HCT116 (cell line): ENCODE results near the gene CHST1. TPM values are rescaled to one million over a fixed set of nuclear protein-coding genes. Genes with fewer than 3 reads are reported as not detected.

ENCODE experiments used
- ATAC-seq: fragments of 200-7000 bp; cut with Tn5 transposase; 2 replicates; pipeline ENCODE4 v1.9.1; 2020; ENCODE audit warnings: mild to moderate bottlenecking, moderate library complexity
- Bru-seq: library from RNA; stranded (reverse); fragments of 400-500 nt; gene quantifications from one replicate; lab custom pipeline; 2021; lab: Mats Ljungman, UMichigan
- BruChase-seq, 2 experiments: library from RNA; stranded (reverse); fragments of 400-500 nt; gene quantifications; one replicate each; lab custom pipeline; 2021; lab: Mats Ljungman, UMichigan
- BruUV-seq: library from RNA; stranded (reverse); fragments of 400-500 nt; replicated peaks from 2 replicates; lab custom pipeline; 2021; lab: Mats Ljungman, UMichigan
- CTCF ChIA-PET: fragments of 300-600 bp; sonication (Branson Sonifier 250); formaldehyde crosslinking; loops from one replicate; lab custom pipeline; 2021; ENCODE audit warnings: antibody characterized with exemption; lab: Charles Lee
- POLR2A ChIA-PET: fragments of 300-600, 350-600 bp; sonication (Branson Sonifier 250); formaldehyde crosslinking; loops from one replicate; lab custom pipeline; 2021; ENCODE audit warnings: antibody characterized with exemption; lab: Charles Lee
- RAD21 ChIA-PET, 2 experiments: fragments of 300-600 bp; sonication (Branson Sonifier 250); formaldehyde crosslinking; loops; one replicate each; lab custom pipeline; 2023; ENCODE audit warnings: low total read pairs in 2 of 2; ENCODE audit not compliant: uncharacterized antibody in 2 of 2, unreplicated experiment in 2 of 2, low non-redundant PET in 1 of 2; lab: Charles Lee
- DNase-seq: peaks from one replicate; pipeline ENCODE4 v3.0.0-alpha.2; 2010; ENCODE audit warnings: low read depth, low spot score
- H2AFZ ChIP-seq: fragments of 200-600 bp; shearing (Covaris generic), sonication (generic); 2 replicates; pipeline ENCODE4 v1.6.1; 2017; ENCODE audit warnings: low read depth, mixed run types, mixed read lengths, antibody characterized with exemption, low read length; ENCODE audit not compliant: poor library complexity, severe bottlenecking
- H3K27ac ChIP-seq: 2 replicates; pipeline ENCODE4 v1.5.1; 2012; ENCODE audit warnings: low read depth, low read length
- H3K27me3 ChIP-seq: fragments of 200-600 bp; sonication (generic); 2 replicates; pipeline ENCODE4 v1.6.1; 2016; ENCODE audit warnings: mixed run types, low read length, mixed read lengths; ENCODE audit not compliant: insufficient read depth
- H3K36me3 ChIP-seq, 2 experiments: fragments of 200-500 bp in 1 of 2; fragments of 200-600 bp in 1 of 2; sonication (Bioruptor generic) in 1 of 2; sonication (generic) in 1 of 2; 2 replicates each; pipeline versions ENCODE4 v1.5.1 to v1.6.1; 2014 to 2016; ENCODE audit warnings: low read length in 2 of 2, inconsistent platforms in 1 of 2, mixed read lengths in 1 of 2, mixed run types in 1 of 2; ENCODE audit not compliant: insufficient read depth in 2 of 2, control insufficient read depth in 1 of 2
- H3K4me1 ChIP-seq, 2 experiments: fragments of 200-600 bp in 1 of 2; sonication (generic) in 1 of 2; 2 replicates each; pipeline versions ENCODE4 v1.5.1 to v1.6.1; 2012 to 2017; ENCODE audit warnings: low read length in 2 of 2, inconsistent platforms in 1 of 2, mild to moderate bottlenecking in 1 of 2, mixed read lengths in 1 of 2, mixed run types in 1 of 2, moderate library complexity in 1 of 2; ENCODE audit not compliant: insufficient read depth in 2 of 2, control insufficient read depth in 1 of 2
- H3K4me2 ChIP-seq: fragments of 200-600 bp; sonication (generic); 2 replicates; pipeline ENCODE4 v1.6.1; 2017; ENCODE audit warnings: mixed run types, low read length, mixed read lengths
- H3K4me3 ChIP-seq, 2 experiments: fragments of 200-600 bp in 1 of 2; sonication (generic) in 1 of 2; replicated peaks in 1 of 2; 2 replicates each; pipeline ENCODE4 v1.5.1; 2011 to 2016; ENCODE audit warnings: low read length in 2 of 2, control low read depth in 1 of 2, low read depth in 1 of 2, mild to moderate bottlenecking in 1 of 2, mixed read lengths in 1 of 2, mixed run types in 1 of 2
- H3K79me2 ChIP-seq: fragments of 200-600 bp; sonication (generic); 2 replicates; pipeline ENCODE4 v1.6.1; 2017; ENCODE audit warnings: mild to moderate bottlenecking, mixed run types, low read length, moderate library complexity, mixed read lengths; ENCODE audit not compliant: insufficient read depth
- H3K9ac ChIP-seq: fragments of 200-600 bp; sonication (generic); 2 replicates; pipeline ENCODE4 v1.6.1; 2016; ENCODE audit warnings: low read length, mixed read lengths
- H3K9me2 ChIP-seq: fragments of 200-600 bp; sonication (generic), shearing (Covaris generic); 2 replicates; pipeline ENCODE4 v1.6.1; 2017; ENCODE audit warnings: mixed run types, mild to moderate bottlenecking, moderate library complexity; ENCODE audit not compliant: insufficient read depth
- H3K9me3 ChIP-seq, 2 experiments: fragments of 200-500 bp in 1 of 2; fragments of 200-600 bp in 1 of 2; sonication (Bioruptor generic) in 1 of 2; sonication (generic) in 1 of 2; 2 replicates each; pipeline ENCODE4 v1.6.1; 2014 to 2017; ENCODE audit warnings: low read length in 2 of 2, mixed read lengths in 2 of 2, inconsistent platforms in 1 of 2, low read depth in 1 of 2, mild to moderate bottlenecking in 1 of 2, mixed run types in 1 of 2, moderate library complexity in 1 of 2; ENCODE audit not compliant: control insufficient read depth in 1 of 2, insufficient read depth in 1 of 2
- H4K20me1 ChIP-seq: fragments of 200-600 bp; sonication (generic), shearing (Covaris generic); 2 replicates; pipeline ENCODE4 v1.6.1; 2017; ENCODE audit warnings: mixed run types, mild to moderate bottlenecking, moderate library complexity; ENCODE audit not compliant: insufficient read depth
- ATF3 ChIP-seq: IDR thresholded peaks from 2 replicates; pipeline ENCODE4 v1.6.1; 2012
- CEBPB ChIP-seq: IDR thresholded peaks from 2 replicates; pipeline ENCODE4 v1.6.1; 2012; ENCODE audit warnings: low read depth
- CTCF ChIP-seq, 3 experiments: fragments of 200-600 bp in 1 of 3; sonication (generic) in 1 of 3; IDR thresholded peaks in 2 of 3; conservative IDR thresholded peaks in 1 of 3; 2 replicates each; pipeline ENCODE4 v1.5.1; 2012 to 2017; ENCODE audit warnings: low read depth in 2 of 3, low read length in 2 of 3, antibody characterized with exemption in 1 of 3, borderline replicate concordance in 1 of 3, control low read depth in 1 of 3, mild to moderate bottlenecking in 1 of 3, mixed read lengths in 1 of 3, mixed run types in 1 of 3, moderate library complexity in 1 of 3; ENCODE audit not compliant: insufficient read depth in 1 of 3
- EGR1 ChIP-seq: IDR thresholded peaks from 2 replicates; pipeline ENCODE4 v1.6.1; 2012; ENCODE audit warnings: low read depth
- ELF1 ChIP-seq: IDR thresholded peaks from 2 replicates; pipeline ENCODE4 v1.6.1; 2012; ENCODE audit warnings: low read depth, borderline replicate concordance
- EZH2 ChIP-seq: fragments of 200-600 bp; sonication (generic); IDR thresholded peaks from 2 replicates; pipeline ENCODE4 v1.6.1; 2017; ENCODE audit warnings: antibody characterized with exemption, mixed run types
- EZH2phosphoT487 ChIP-seq: fragments of 200-600 bp; IDR thresholded peaks from 2 replicates; pipeline ENCODE4 v1.6.1; 2018; ENCODE audit warnings: antibody characterized with exemption, borderline replicate concordance
- FOSL1 ChIP-seq: IDR thresholded peaks from 2 replicates; pipeline ENCODE4 v1.6.1; 2012; ENCODE audit warnings: low read depth
- MAX ChIP-seq: IDR thresholded peaks from 2 replicates; pipeline ENCODE4 v1.6.1; 2012
- POLR2AphosphoS5 ChIP-seq: IDR thresholded peaks from 2 replicates; pipeline ENCODE4 v1.6.1; 2011; ENCODE audit warnings: mild to moderate bottlenecking, low read depth, low read length, moderate library complexity
- SIN3A ChIP-seq: IDR thresholded peaks from 2 replicates; pipeline ENCODE4 v1.6.1; 2012; ENCODE audit warnings: low read depth
- SP1 ChIP-seq: IDR thresholded peaks from 2 replicates; pipeline ENCODE4 v1.6.1; 2012; ENCODE audit warnings: low read depth
- SRF ChIP-seq: IDR thresholded peaks from 2 replicates; pipeline ENCODE4 v1.6.1; 2012; ENCODE audit warnings: low read depth
- TCF7L2 ChIP-seq: IDR thresholded peaks from 2 replicates; pipeline ENCODE4 v1.7.0; 2011; ENCODE audit warnings: borderline replicate concordance, inconsistent platforms; ENCODE audit not compliant: insufficient read depth, insufficient read length; ENCODE audit errors: extremely low read depth
- ZBTB33 ChIP-seq: IDR thresholded peaks from 2 replicates; pipeline ENCODE4 v1.6.1; 2011; ENCODE audit warnings: mild to moderate bottlenecking, low read length, moderate library complexity; ENCODE audit not compliant: insufficient replicate concordance; ENCODE audit errors: extremely low read depth
- ZFX ChIP-seq: fragments of 450-650 bp; IDR thresholded peaks from 2 replicates; pipeline ENCODE4 v1.6.1; 2017
- ZNF274 ChIP-seq: fragments of 200-500 bp; sonication (Bioruptor generic); IDR thresholded peaks from 2 replicates; pipeline ENCODE4 v1.6.1; 2014; ENCODE audit warnings: mild to moderate bottlenecking, low read depth, low read length, inconsistent platforms
- intact Hi-C: fragments of 100-400 bp; cut with micrococcal nuclease; formaldehyde crosslinking; loops from 2 replicates; pipeline ENCODE4 v1.10.0; 2022
- long read RNA-seq: library from polyadenylated mRNA; unstranded; transcript quantifications from one replicate; pipeline ENCODE4 v2.0.0, GENCODE V29; 2021; ENCODE audit not compliant: unreplicated experiment
- polyA plus RNA-seq: library from polyadenylated mRNA; unstranded; fragments of >200 nt; gene quantifications from 2 replicates; pipeline ENCODE4 v1.2.1, GENCODE V29; 2012; ENCODE audit warnings: missing spikeins
- total RNA-seq: library from RNA; stranded (reverse); gene quantifications from one replicate; pipeline ENCODE4 v1.2.1, GENCODE V29; 2021; ENCODE audit not compliant: unreplicated experiment

CHST1 gene
- 0.69 TPM for total RNA-seq
- 0.55 and 0.65 TPM in 2 replicates for polyA plus RNA-seq
- percentile 30 among the genes with signal in this experiment for Bru-seq, nascent RNA
- percentile 27 among the genes with signal in this experiment for BruChase-seq, experiment 1, labeled RNA remaining after a 6-hour chase
- BruChase-seq, experiment 2, labeled RNA remaining after a 2-hour chase, result percentile 23 among the genes with signal in this experiment
- long read RNA-seq, partial matches to known transcripts, result 0 of 1 reads
- long read RNA-seq, other reads (novel, unspliced or antisense), result 1 of 1 reads

- Histone ChIP-seq H3K4me3 (0 out of 4 replicates have a peak within 1 kb of the TSS, but pooled peaks of 1 of the 2 experiments have one; percentile 18), H3K4me2 (peak within 1 kb of the TSS; percentile 51), H3K9me3 (no peaks in the 10 kb centered on the region), H3K27me3 (peaks cover 12% of the 10 kb centered on the region; the same call in 1 of the 2 replicates), H4K20me1 (no peaks in the 10 kb centered on the region), H3K9me2 (no peaks in the 10 kb centered on the region), H3K36me3 (no peaks in the 10 kb centered on the region), H3K27ac (no peak within 1 kb of the TSS; the same call in 1 of the 2 replicates), H3K4me1 (peaks cover 3 to 18% of the 10 kb centered on the region in 2 experiments; a peak in 2 of 4 replicates), H3K79me2 (no peaks in the 10 kb centered on the region), H2AFZ (no peak within 1 kb of the TSS), H3K9ac (no peak within 1 kb of the TSS)
- TF ChIP-seq ZFX (no peak), POLR2AphosphoS5 (no peak), SRF (no peak), SP1 (no peak), TCF7L2 (no peak), EGR1 (no peak), ATF3 (no peak), EZH2 (no peak), ZNF274 (no peak), MAX (no peak), EZH2phosphoT487 (no peak), CTCF (IDR thresholded peaks at IDR 0.05 in 2 of 3, conservative IDR thresholded peaks at IDR 0.05 in 1 of 3; ENCODE audit: borderline replicate concordance in 1 of 3, insufficient read depth in 1 of 3, low read depth in 2 of 3, low read length in 2 of 3) (no peak), CEBPB (no peak), SIN3A (no peak), ELF1 (no peak), ZBTB33 (no peak), FOSL1 (no peak)
- CTCF ChIA-PET, result no interaction called here
- no TSS peak for BruUV-seq
- RAD21 ChIA-PET, result no interaction called here
- POLR2A ChIA-PET, result no interaction called here
- intact Hi-C loops, result no loop called here
- DNase-seq (no peak), ATAC-seq (peak; percentile 78)
Measured at GRCh38 chr11:45665206-45665932, at the start of gene CHST1. Gene CHST1 (minus strand): TSS chr11:45665622. CDS start chr11:45650923, 14,699 bp downstream.
